GM12801 (cell line): ENCODE results near the gene G0S2.

ENCODE experiments used
- TF ChIP-seq, protein P1 (sequence below): IDR thresholded peaks from one replicate; pipeline ENCODE4 v1.5.1; 2011; ENCODE audit warnings: control low read depth; ENCODE audit not compliant: insufficient read length; ENCODE audit errors: extremely low read depth

The G0S2 gene

GRCh38 chr1:209704584-209704983 lies 29.4 kb downstream of the G0S2 start, which contains the start of gene HSD11B1:
TSS of gene HSD11B1 (plus strand) at chr1:209704846. CDS start at chr1:209704943, 97 bp downstream.
- TF ChIP-seq, protein P1, sequence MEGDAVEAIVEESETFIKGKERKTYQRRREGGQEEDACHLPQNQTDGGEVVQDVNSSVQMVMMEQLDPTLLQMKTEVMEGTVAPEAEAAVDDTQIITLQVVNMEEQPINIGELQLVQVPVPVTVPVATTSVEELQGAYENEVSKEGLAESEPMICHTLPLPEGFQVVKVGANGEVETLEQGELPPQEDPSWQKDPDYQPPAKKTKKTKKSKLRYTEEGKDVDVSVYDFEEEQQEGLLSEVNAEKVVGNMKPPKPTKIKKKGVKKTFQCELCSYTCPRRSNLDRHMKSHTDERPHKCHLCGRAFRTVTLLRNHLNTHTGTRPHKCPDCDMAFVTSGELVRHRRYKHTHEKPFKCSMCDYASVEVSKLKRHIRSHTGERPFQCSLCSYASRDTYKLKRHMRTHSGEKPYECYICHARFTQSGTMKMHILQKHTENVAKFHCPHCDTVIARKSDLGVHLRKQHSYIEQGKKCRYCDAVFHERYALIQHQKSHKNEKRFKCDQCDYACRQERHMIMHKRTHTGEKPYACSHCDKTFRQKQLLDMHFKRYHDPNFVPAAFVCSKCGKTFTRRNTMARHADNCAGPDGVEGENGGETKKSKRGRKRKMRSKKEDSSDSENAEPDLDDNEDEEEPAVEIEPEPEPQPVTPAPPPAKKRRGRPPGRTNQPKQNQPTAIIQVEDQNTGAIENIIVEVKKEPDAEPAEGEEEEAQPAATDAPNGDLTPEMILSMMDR = no peak

DNA sequence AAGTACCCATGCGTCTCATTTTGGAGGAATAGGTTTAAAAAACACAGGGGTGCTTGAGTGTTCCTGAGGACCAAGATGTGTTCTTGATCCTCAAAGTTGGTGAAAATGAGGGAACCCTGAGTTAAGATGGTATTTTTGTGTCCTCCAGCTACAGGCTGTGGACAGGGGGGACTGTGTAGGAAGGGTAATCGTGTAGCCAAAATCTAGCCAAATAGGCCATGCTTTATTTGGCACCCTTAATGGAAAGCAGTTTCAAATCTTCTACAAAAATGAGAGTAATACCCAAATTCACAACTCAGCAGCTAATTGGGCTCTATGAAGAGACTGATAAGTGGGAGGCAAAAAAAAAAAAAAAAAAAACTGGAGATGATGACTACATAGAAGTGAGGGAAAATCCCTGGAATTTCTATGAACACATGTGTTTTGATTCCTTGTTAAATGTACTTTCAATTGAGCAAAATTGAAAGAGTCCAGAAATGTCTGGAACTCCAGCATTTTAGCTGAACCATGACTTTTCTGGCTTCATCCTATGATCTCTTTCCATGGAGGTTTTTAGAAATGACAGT lies 29.9 kb downstream of the G0S2 start:
- TF ChIP-seq, protein P1 = no peak

DNA sequence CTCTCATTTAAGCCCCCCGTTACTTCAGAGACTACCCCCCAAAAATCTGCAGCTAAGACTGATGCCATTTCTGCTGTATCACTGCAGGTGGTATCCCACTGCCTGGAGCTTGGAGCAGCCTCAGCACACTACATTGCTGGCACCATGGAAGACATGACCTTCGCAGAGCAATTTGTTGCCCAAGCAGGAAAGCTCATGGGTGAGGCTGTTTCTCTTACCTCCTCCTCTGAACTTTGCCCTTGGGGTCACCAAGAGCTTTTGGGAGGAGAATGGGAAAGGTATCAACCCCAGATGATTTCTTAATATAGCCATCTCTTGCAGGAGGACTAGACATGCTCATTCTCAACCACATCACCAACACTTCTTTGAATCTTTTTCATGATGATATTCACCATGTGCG lies 31.4 kb downstream of the G0S2 start:
- TF ChIP-seq, protein P1 = no peak

- TF ChIP-seq, protein P1 = no peak
These were observed 32.1 kb downstream of the G0S2 start for GRCh38 chr1:209707308-209707707.

GRCh38 chr1:209708297-209708696 lies 33.1 kb downstream of the G0S2 start:
- TF ChIP-seq, protein P1 = no peak

GRCh38 chr1:209710093-209710492 lies 34.9 kb downstream of the G0S2 start:
- TF ChIP-seq, protein P1 = no peak

DNA sequence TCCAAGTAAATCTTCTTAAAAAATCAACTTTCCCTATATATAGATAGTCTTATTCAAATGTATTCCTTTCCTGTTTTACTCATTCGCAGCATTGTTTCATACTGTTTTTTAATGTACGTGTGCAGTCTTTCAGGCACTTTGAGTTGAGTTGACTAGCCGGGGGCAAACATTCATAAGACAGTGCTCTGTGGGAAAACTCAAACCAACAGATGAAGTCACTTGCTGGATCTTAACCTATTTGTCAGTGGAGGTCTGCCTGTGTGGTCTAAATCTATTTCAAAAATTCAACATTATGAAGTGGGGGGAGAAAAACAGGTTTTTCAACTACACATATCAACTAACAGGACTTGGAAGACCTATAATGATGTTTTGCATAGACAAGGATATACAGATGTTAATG lies 35.6 kb downstream of the G0S2 start:
- TF ChIP-seq, protein P1 = no peak
